Loucy (cell line): ENCODE results near the gene BCL2.

Experiments
- CTCF ChIP-seq: fragments of 200-600 bp; sonication (generic); conservative IDR thresholded peaks from 2 replicates; pipeline ENCODE4 v1.5.1; 2014; ENCODE audit warnings: mild to moderate bottlenecking, antibody characterized with exemption, low read length
- EZH2phosphoT487 ChIP-seq: fragments of 200-600 bp; IDR thresholded peaks from 2 replicates; pipeline ENCODE4 v1.6.1; 2018; ENCODE audit warnings: antibody characterized with exemption, mild to moderate bottlenecking, moderate library complexity, borderline replicate concordance

GRCh38 chr18:63229971-63230370 lies 89.6 kb downstream of the BCL2 start:
- TF ChIP-seq CTCF (no peak), EZH2phosphoT487 (no peak)
